ENCODE results near the gene UGT1A9.
"Not testable (repeated sequence)": the region's sequence is repeated elsewhere in the genome, so short reads cannot be mapped to it uniquely, and the experiment has no call there.

DNA sequence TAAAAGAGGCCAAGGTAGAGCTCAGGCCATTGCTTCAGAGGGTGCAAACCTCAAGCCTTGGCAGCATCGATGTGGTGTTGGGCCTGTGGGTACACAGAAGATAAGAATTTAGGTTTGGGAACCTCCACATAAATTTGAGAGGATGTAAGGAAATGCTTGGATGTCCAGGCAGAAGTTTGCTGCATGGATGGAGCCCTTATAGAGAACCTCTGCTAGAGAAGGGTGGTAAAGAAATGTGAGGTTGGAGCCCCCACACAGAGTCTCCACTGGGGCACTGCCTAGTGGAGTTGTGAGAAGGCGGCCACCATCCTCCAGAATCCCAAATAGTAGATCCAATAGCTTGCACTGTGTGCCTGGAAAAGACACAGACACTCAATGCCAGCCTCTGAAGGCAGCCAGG is 79.0 kb downstream of the UGT1A9 start:
- TF ChIP-seq, protein P1, sequence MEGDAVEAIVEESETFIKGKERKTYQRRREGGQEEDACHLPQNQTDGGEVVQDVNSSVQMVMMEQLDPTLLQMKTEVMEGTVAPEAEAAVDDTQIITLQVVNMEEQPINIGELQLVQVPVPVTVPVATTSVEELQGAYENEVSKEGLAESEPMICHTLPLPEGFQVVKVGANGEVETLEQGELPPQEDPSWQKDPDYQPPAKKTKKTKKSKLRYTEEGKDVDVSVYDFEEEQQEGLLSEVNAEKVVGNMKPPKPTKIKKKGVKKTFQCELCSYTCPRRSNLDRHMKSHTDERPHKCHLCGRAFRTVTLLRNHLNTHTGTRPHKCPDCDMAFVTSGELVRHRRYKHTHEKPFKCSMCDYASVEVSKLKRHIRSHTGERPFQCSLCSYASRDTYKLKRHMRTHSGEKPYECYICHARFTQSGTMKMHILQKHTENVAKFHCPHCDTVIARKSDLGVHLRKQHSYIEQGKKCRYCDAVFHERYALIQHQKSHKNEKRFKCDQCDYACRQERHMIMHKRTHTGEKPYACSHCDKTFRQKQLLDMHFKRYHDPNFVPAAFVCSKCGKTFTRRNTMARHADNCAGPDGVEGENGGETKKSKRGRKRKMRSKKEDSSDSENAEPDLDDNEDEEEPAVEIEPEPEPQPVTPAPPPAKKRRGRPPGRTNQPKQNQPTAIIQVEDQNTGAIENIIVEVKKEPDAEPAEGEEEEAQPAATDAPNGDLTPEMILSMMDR (IDR thresholded peaks at IDR 0.05): not testable (repeated sequence)
- not testable (repeated sequence) for TF ChIP-seq POLR2AphosphoS5 (IDR thresholded peaks at IDR 0.05)

Measured in esophagus muscularis mucosa (tissue), 3 donors.